Measurements from ENCODE around the gene SLC17A6. TPM values are rescaled to one million over a fixed set of nuclear protein-coding genes. Genes with fewer than 3 reads are reported as not detected.

The SLC17A6 gene
- total RNA-seq: under 1 TPM in 1 of 2 donors, not detected in 1; under 0.01 TPM

DNA sequence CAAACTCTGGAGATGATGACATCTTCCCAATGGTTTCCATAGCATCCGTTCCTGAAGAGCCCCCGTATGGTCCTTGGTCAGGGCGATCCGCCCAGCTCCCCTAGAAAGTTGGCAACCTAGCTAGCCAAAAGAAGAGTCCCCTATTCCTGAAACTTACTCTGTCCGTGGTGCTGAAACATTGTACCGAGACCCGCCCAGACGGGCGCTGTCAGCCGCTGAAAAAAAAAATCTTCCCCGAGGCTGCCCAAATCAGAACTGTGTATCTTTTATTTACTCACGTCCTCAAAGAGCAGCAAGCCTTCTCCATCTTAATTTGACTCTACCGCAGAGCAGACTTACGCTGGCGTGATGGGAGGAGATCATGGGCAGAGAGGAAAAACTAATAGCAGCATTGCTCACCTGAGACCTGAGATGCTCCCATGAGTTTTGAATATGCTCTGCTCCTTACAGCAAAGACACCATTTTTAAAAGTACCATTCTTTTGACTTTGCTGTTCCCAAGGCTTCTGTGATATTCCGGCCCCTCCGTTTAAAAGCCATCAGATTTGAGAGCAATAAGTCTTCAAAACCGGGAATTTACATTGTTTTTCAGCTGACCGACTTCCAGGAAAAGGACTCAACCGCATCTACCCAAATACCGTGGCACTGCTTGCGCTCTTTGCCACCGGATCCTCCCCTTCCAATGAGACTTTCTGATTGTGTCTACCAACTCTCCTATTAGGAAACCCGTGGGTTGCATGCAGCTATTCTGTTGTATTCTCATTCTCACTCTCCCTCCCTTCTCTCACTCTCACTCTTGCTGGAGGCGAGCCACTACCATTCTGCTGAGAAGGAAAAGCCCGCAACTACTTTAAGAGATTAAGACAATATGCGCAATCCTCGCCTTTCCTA, at the start of gene SLC17A6:
SLC17A6 (plus strand) TSS at position 786 of the 890 bp plus-strand sequence. CDS start 153 bp downstream, outside the sequence.

Other genes with a start within 250 kb of the SLC17A6 start
- gene ANO5, start 145.3 kb upstream of the SLC17A6 start, total RNA-seq: 10 to 100 TPM; 10.3 to 12.0 TPM

Measured in melanocyte of skin (primary cell).